HG03097 (cell line): Measurements from ENCODE around the gene TMEM161A.

Experiments used
- ATAC-seq: cut with Tn5 transposase; IDR thresholded peaks from one replicate; pipeline ENCODE4 v1.9.1; 2021; ENCODE audit not compliant: unreplicated experiment, low FRiP score

The TMEM161A gene

GRCh38 chr19:19098703-19099632 lies 39.3 kb downstream of the TMEM161A start:
- no peak for ATAC-seq

GRCh38 chr19:19098084-19098702 lies 40.1 kb downstream of the TMEM161A start:
- no peak for ATAC-seq

GRCh38 chr19:19096641-19097627 lies 41.3 kb downstream of the TMEM161A start:
- ATAC-seq: no peak

GRCh38 chr19:19095691-19096090 lies 42.6 kb downstream of the TMEM161A start:
- ATAC-seq: no peak

GRCh38 chr19:19094513-19094912 lies 43.8 kb downstream of the TMEM161A start:
- no peak for ATAC-seq

GRCh38 chr19:19087676-19088075 lies 50.6 kb downstream of the TMEM161A start:
- no peak for ATAC-seq

GRCh38 chr19:19083413-19084178 lies 54.7 kb downstream of the TMEM161A start:
- no peak for ATAC-seq

GRCh38 chr19:19081642-19082151 lies 56.6 kb downstream of the TMEM161A start:
- no peak for ATAC-seq

GRCh38 chr19:19079571-19079970 lies 58.7 kb downstream of the TMEM161A start:
- ATAC-seq: no peak

GRCh38 chr19:19078801-19079200 lies 59.5 kb downstream of the TMEM161A start:
- ATAC-seq: no peak

GRCh38 chr19:19077103-19077502 lies 61.2 kb downstream of the TMEM161A start:
- no peak for ATAC-seq

- ATAC-seq: no peak
Observed at GRCh38 chr19:19076476-19076875, 61.8 kb downstream of the TMEM161A start.

- no peak for ATAC-seq
Observed at GRCh38 chr19:19075126-19075525, 63.2 kb downstream of the TMEM161A start.

GRCh38 chr19:19074196-19074882 lies 63.9 kb downstream of the TMEM161A start:
- ATAC-seq: no peak

GRCh38 chr19:19071897-19072296 lies 66.4 kb downstream of the TMEM161A start:
- ATAC-seq: no peak
